GM12878 (cell line): Measurements from ENCODE around the gene NOTCH1.

Experiments
- BHLHE40 ChIP-seq, 2 experiments: fragments of 450-650 bp in 1 of 2; IDR thresholded peaks; 2 replicates each; pipeline ENCODE4 v1.6.1; 2011 to 2017; ENCODE audit warnings: low read depth in 2 of 2, borderline replicate concordance in 1 of 2, improper control_type of control experiment in 1 of 2, low read length in 1 of 2, mild to moderate bottlenecking in 1 of 2
- CHD1 ChIP-seq: IDR thresholded peaks from 2 replicates; pipeline ENCODE4 v1.6.1; 2012; ENCODE audit warnings: low read depth, low read length, improper control_type of control experiment
- CHD2 ChIP-seq: IDR thresholded peaks from 2 replicates; pipeline ENCODE4 v1.6.1; 2011; ENCODE audit warnings: low read depth, low read length, improper control_type of control experiment, borderline replicate concordance
- DPF2 ChIP-seq: fragments of 450-650 bp; IDR thresholded peaks from 2 replicates; pipeline ENCODE4 v1.6.1; 2017; ENCODE audit warnings: mild to moderate bottlenecking
- IKZF1 ChIP-seq: fragments of 450-650 bp; conservative IDR thresholded peaks from 2 replicates; pipeline ENCODE4 v1.6.1; 2017; ENCODE audit warnings: antibody characterized with exemption, mild to moderate bottlenecking
- IKZF2 ChIP-seq, 2 experiments: fragments of 450-650 bp; IDR thresholded peaks; 2 replicates each; pipeline ENCODE4 v1.6.1; 2017; ENCODE audit warnings: mild to moderate bottlenecking in 2 of 2, moderate library complexity in 2 of 2
- NFIC ChIP-seq: IDR thresholded peaks from 2 replicates; pipeline ENCODE4 v1.6.1; 2012; ENCODE audit warnings: low read depth, mild to moderate bottlenecking, inconsistent platforms, low read length, moderate library complexity
- NRF1 ChIP-seq: conservative IDR thresholded peaks from 2 replicates; pipeline ENCODE4 v1.6.1; 2011; ENCODE audit warnings: mild to moderate bottlenecking, low read depth, low read length, improper control_type of control experiment
- STAT3 ChIP-seq: IDR thresholded peaks from 2 replicates; pipeline ENCODE4 v1.6.1; 2011; ENCODE audit warnings: low read depth, low read length, improper control_type of control experiment
- TAF1 ChIP-seq: IDR thresholded peaks from 2 replicates; pipeline ENCODE4 v1.6.1; 2011; ENCODE audit warnings: mild to moderate bottlenecking, low read depth, low read length, borderline replicate concordance
- TCF7 ChIP-seq: IDR thresholded peaks from 2 replicates; pipeline ENCODE4 v1.6.1; 2014; ENCODE audit warnings: antibody characterized with exemption, borderline replicate concordance
- ZNF274 ChIP-seq: IDR thresholded peaks from one replicate; pipeline ENCODE4 v1.8.0; 2011; ENCODE audit not compliant: insufficient read length, insufficient read depth
- TF ChIP-seq, protein P1 (sequence below), 3 experiments: IDR thresholded peaks in 2 of 3; conservative IDR thresholded peaks in 1 of 3; 2 replicates each; pipeline ENCODE4 v1.5.1; 2011; ENCODE audit warnings: low read depth in 3 of 3, low read length in 3 of 3, mild to moderate bottlenecking in 3 of 3, control low read depth in 2 of 3, moderate library complexity in 2 of 3, inconsistent platforms in 1 of 3, mixed read lengths in 1 of 3; ENCODE audit not compliant: control insufficient read depth in 2 of 3, insufficient read depth in 1 of 3; ENCODE audit errors: extremely low read depth in 1 of 3
- TF ChIP-seq, protein P2 (sequence below): IDR thresholded peaks from 2 replicates; pipeline ENCODE4 v1.6.1; 2011; ENCODE audit warnings: low read depth, low read length, improper control_type of control experiment, borderline replicate concordance

DNA sequence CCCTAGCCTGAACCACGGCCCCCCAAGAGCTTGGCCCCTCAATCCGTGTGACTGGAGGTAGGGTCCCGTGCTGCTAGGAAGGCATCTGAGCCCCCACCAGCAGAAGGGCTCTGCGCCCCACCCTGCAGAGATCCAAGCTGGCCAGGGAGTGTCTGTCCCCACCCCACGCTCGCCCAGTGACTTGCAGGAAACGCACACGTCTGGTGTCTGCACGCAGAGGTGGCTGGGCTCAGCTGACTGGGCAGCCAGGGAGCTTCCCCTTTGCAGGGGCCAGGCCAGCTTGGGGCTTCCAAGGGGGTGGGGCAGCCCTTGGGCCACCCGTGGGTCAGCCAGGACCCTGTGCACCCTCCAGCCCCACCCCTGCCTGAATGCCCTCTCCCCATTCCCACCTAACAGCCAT lies 24.3 kb downstream of the NOTCH1 start:
- TF ChIP-seq IKZF1 (no peak), BHLHE40 (IDR thresholded peaks at IDR 0.05; ENCODE audit: borderline replicate concordance in 1 of 2, low read depth in 2 of 2, low read length in 1 of 2) (no peak), TAF1 (no peak), STAT3 (no peak), NRF1 (no peak), DPF2 (no peak), IKZF2 (IDR thresholded peaks at IDR 0.05) (no peak), CHD2 (no peak), ZNF274 (no peak), CHD1 (no peak), TCF7 (no peak), NFIC (no peak)
- TF ChIP-seq, protein P1, sequence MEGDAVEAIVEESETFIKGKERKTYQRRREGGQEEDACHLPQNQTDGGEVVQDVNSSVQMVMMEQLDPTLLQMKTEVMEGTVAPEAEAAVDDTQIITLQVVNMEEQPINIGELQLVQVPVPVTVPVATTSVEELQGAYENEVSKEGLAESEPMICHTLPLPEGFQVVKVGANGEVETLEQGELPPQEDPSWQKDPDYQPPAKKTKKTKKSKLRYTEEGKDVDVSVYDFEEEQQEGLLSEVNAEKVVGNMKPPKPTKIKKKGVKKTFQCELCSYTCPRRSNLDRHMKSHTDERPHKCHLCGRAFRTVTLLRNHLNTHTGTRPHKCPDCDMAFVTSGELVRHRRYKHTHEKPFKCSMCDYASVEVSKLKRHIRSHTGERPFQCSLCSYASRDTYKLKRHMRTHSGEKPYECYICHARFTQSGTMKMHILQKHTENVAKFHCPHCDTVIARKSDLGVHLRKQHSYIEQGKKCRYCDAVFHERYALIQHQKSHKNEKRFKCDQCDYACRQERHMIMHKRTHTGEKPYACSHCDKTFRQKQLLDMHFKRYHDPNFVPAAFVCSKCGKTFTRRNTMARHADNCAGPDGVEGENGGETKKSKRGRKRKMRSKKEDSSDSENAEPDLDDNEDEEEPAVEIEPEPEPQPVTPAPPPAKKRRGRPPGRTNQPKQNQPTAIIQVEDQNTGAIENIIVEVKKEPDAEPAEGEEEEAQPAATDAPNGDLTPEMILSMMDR (IDR thresholded peaks at IDR 0.05 in 2 of 3, conservative IDR thresholded peaks at IDR 0.05 in 1 of 3; ENCODE audit: control insufficient read depth in 2 of 3, extremely low read depth in 1 of 3, insufficient read depth in 1 of 3, low read depth in 3 of 3, low read length in 3 of 3) = no peak
- TF ChIP-seq, protein P2, sequence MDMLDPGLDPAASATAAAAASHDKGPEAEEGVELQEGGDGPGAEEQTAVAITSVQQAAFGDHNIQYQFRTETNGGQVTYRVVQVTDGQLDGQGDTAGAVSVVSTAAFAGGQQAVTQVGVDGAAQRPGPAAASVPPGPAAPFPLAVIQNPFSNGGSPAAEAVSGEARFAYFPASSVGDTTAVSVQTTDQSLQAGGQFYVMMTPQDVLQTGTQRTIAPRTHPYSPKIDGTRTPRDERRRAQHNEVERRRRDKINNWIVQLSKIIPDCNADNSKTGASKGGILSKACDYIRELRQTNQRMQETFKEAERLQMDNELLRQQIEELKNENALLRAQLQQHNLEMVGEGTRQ = no peak
